Measurements from ENCODE around the gene NANOS2.

NANOS2 gene

GRCh38 chr19:45913874-45914830 lies at the start of gene NANOS2:
Gene NANOS2, minus strand, starts transcription at chr19:45914778. Its CDS starts 85 bp downstream, at chr19:45914693.
- no peak for DNase-seq (ENCODE audit: low spot score)

DNA sequence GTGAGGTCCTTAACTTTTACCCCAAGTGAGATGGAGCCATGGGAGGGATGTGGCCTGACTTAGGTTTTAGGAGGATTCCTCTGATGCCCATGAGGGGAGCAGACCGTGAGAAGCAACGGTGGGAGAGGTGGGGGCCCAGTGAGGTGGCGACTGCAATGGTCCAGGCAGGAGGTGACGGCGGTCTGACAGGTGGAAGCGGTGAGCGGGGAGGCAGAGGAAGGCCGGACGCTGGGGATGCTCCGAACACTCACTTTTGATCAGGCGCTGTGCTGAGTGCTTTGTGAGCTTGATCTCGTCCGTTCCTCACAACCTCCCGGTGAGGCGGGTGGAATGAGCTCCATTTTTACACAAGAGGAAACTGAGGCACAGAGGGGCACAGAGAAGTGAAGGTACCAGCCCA lies 47.4 kb upstream of the NANOS2 start:
- DNase-seq (ENCODE audit: low spot score): no peak

- DNase-seq (ENCODE audit: low spot score): no peak
These were observed 46.1 kb upstream of the NANOS2 start for GRCh38 chr19:45960595-45961235.

DNA sequence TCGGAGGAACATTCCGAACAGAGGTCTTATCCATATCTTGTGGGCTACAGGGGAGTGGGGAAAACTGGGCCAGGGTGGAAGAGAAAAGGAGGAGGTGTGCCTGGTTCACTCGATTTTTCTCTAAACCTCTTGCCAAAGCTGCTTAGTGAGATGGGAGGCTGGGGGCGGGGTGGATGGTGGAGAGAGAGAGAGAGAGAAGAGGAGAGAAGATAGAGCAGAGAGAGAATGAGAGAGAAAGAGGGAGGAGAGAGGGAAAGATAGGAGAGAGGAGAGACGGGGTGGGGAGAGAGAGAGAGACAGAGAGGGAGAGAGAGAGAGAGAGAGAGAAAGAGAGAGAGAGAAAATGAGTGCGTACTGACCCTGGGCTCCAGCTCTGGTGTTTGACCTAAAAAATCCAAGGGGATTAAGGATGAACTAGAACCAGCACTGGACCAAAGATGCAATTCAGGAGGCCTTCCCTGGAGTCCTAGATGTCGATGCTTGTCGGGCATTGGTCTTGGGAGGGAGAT lies 45.0 kb upstream of the NANOS2 start:
- no peak for DNase-seq (ENCODE audit: low spot score)

DNA sequence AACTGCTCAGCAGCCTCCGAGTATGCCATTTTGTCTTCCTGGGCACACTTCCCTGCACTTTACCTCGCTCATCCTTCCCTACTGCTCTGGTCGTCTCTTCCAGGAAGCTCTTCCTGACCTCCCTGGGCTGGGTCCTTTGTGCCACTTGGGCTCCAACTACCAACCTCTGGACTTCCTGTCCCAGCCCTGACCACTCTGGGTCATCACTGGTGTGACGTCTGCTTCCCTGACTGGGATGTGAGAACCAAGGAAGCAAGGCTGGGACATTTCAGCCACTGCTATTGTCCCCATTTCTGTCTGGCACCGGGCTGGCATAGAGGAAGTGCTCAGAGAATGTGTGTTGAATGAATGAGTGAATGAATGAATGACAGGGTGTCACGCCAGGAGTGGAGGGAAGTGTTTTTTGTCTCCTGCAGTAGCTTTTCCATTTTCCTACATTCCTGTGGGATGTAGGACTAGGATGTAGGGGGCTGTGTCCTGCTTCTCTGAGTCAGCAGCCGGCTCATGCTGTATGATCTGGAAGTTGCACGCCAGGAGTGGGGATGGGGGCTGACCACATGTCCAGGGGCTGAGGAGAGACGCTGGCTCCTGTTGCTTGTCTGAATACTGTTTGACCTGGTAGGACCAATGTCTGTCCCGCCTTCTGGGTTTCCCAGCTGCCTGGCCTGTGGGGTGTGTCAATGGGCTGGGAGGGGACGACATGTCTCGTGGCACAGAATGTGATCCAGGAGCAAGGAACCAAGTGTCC lies 44.4 kb upstream of the NANOS2 start:
- no peak for DNase-seq (ENCODE audit: low spot score)

- DNase-seq (ENCODE audit: low spot score): no peak
These were observed 43.7 kb upstream of the NANOS2 start for GRCh38 chr19:45958320-45958719.

DNA sequence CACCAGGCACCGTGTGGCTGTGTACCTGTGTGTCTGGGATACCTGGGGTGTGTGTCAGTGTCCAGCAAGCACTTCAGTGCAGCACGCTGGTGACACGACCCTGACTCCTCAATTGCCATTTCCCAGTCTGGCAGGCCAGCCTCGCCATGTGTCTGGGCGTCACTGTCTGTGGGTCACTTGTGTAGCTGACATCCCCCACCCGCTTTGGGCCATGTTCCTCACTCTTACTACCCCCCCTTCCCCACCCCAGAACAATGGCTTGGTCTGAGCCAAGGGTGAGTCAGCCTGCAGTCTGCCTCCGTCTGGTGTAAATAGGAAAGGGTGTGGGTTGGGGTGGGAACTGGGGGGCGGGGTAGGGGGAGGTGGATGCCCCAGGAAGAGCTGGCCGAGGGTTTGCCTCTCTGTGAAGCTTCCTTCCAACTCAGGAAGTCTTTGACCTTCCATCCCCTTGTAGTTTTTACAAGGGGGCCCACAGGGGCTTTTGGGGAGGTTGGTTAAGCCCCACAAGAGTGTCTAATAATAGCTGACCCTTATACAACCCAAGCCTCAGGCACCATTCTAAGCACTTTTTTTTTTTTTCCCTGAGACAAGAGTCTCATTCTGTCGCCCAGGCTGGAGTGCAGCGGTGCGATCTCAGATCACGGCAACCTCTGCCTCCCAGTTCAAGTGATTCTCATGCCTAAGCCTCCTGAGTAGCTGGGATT lies 41.5 kb upstream of the NANOS2 start:
- no peak for DNase-seq (ENCODE audit: low spot score)

GRCh38 chr19:45954156-45954555 lies 39.6 kb upstream of the NANOS2 start:
- no peak for DNase-seq (ENCODE audit: low spot score)

- DNase-seq (ENCODE audit: low spot score): no peak
These were observed 39.1 kb upstream of the NANOS2 start for GRCh38 chr19:45953676-45954075.

GRCh38 chr19:45952686-45953505 lies 38.3 kb upstream of the NANOS2 start:
- peak; percentile 7 for DNase-seq (ENCODE audit: low spot score)

- no peak for DNase-seq (ENCODE audit: low spot score)
These were observed 37.7 kb upstream of the NANOS2 start for GRCh38 chr19:45952341-45952685.

GRCh38 chr19:45947926-45948325 lies 33.3 kb upstream of the NANOS2 start:
- no peak for DNase-seq (ENCODE audit: low spot score)

DNA sequence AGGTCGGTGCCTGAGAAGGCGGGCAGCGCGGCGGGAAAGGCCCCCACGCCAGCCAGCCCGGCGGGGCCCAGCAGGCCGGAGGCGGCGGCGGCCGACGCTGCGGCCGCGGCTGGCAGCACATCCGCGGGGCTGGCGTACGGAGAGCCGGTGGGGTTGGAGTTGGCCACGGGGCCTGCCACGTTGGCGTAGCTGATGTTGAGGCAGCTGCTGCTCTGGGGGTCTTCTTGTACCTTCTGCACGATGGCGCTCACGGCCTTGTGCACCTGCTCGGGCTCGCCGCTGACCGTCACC lies 25.9 kb upstream of the NANOS2 start:
- no peak for DNase-seq (ENCODE audit: low spot score)

- DNase-seq (ENCODE audit: low spot score): no peak
These were observed 25.4 kb upstream of the NANOS2 start for GRCh38 chr19:45939792-45940514.

DNA sequence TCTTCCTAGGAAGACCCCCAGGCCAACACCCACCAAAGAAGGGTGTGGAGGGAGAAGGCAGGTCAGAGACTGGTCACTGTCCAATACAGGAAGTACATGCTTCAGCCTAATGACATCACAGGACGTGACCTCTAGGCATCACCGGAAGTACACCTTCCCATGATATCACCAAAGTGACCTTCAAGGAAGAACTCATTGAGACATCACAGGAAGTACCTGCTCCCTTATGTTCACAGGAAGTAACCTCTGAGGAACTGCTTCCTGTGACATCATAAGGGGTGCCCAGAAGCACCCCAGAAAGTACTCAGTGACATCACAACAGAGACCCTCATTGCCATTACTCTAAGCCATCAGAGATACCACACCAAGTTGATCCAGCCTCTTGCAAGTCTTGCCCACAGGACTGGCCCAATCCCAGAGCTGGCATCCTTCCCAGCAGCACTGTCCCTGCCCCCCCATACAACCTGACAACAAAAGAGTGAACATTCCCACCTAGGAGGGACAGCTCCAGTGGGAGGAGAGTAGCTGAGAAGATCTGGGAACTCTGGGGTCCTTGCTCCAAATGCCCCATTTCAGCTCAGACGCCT lies 24.2 kb upstream of the NANOS2 start:
- DNase-seq (ENCODE audit: low spot score): no peak

DNA sequence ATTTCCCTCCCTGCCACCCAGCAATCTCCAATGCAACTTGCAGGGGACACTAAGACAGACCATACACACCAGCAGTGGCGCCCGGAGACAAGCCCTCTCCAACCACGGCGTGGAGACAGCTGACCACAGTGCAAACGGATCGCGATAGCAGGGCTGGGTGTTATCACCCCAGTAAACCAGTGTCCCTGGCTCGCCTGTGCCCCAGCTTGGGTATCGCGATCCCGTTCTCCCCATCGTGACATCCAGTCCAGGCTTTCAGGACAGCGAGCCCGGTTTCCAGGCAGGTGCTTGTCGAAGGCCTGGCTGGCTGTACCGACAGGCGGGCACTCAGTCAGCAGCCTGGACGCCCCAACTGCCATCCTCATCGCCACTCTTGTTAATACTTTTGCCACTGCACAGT lies 20.7 kb upstream of the NANOS2 start:
- no peak for DNase-seq (ENCODE audit: low spot score)

DNA sequence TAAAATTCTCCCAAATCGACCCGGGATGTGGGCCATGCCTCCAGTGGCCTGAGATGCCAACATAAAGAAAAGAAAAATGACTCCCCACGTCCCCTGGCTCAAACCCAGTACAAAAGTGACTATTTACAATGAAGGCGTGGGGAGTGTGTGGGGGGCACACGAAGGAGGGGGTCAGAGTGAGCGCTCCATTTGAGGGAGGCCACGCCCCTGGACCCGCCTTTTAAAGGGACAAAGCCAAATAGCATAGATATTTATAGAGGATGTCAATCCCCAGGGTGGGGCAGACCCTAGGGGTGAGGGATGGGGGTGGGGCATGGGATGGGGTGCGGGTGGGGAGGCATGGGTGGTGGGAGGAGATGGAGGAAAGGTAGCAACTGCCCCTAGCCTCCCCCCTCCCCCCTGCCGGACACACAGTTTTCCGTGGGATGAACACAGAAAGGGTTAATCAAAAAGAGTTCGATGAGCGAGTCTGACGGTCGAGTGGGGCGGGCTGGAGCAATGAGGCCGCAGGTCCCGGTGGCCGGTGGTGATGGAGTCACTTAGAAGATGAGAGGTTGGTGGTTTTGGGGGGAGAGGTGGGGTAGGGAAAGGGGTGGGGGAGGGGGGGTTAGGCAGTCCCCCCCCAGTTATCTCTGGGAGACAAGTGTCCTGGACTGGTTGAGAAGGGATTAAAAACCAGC lies 20.1 kb upstream of the NANOS2 start:
- DNase-seq (ENCODE audit: low spot score): no peak

GRCh38 chr19:45933759-45934158 lies 19.2 kb upstream of the NANOS2 start:
- no peak for DNase-seq (ENCODE audit: low spot score)

- no peak for DNase-seq (ENCODE audit: low spot score)
These were observed 16.5 kb upstream of the NANOS2 start for GRCh38 chr19:45931055-45931454.

- no peak for DNase-seq (ENCODE audit: low spot score)
These were observed 14.7 kb upstream of the NANOS2 start for GRCh38 chr19:45929247-45929646.
